ENCODE measurements around the gene PARD3B. TPM values are rescaled to one million over a fixed set of nuclear protein-coding genes. Genes with fewer than 3 reads are reported as not detected.

PARD3B gene
- total RNA-seq, 1 experiment from 2014 or later: 6.4 TPM

DNA sequence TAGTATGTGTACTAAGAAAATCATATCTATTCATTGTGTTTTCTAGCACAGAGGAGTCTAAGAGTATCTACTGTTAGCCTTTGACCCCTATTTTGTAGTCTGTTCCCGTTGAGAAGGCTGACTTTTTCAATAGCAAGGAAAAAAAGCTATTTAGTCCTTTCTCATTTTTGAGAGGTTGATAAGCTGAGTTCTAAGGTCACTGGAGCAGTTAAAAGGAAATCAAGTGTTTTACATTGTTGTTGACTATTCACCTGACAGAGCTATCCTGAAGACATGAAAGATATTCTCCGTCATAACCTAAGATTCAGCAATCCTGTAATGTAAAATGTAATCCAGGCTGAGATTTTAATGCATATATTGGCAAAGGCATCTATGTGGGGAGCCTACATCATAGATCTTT, 856.7 kb downstream of the PARD3B start:
- Histone ChIP-seq H3K14ac (ENCODE audit: insufficient read depth, low read length) (no peak overlapping the region), H3K23ac (ENCODE audit: insufficient read length, low read depth, low read length) (no peak overlapping the region), H4K20me1 (ENCODE audit: control insufficient read depth, insufficient read depth, insufficient read length) (no peaks in the 10 kb centered on the region), H3K4ac (ENCODE audit: low read depth, low read length) (no peak overlapping the region), H4K8ac (replicated peaks; ENCODE audit: insufficient read length, low read depth, low read length) (no peak overlapping the region), H2BK120ac (ENCODE audit: low read depth, low read length, poor library complexity, severe bottlenecking) (no peak overlapping the region), H2BK5ac (ENCODE audit: insufficient read length, low read length) (no peak overlapping the region), H3K23me2 (ENCODE audit: insufficient read length, low read depth, low read length, poor library complexity, severe bottlenecking) (no peaks in the 10 kb centered on the region), H3K18ac (ENCODE audit: insufficient read length, low read depth, low read length) (no peak overlapping the region), H3K4me2 (ENCODE audit: insufficient read depth, insufficient read length, low read length) (no peak overlapping the region), H2BK20ac (ENCODE audit: low read depth, low read length, poor library complexity, severe bottlenecking) (no peak overlapping the region), H3K79me2 (ENCODE audit: insufficient read depth, low read length) (no peaks in the 10 kb centered on the region), H3K4me1 (ENCODE audit: insufficient read depth, low read length) (no peaks in the 10 kb centered on the region), H3K9me3 (ENCODE audit: control insufficient read depth, low read depth, low read length) (no peaks in the 10 kb centered on the region), H3K27me3 (ENCODE audit: insufficient read depth, low read length) (no peaks in the 10 kb centered on the region), H3K79me1 (ENCODE audit: insufficient read depth, low read depth, low read length, poor library complexity, severe bottlenecking) (no peaks in the 10 kb centered on the region), H3T11ph (ENCODE audit: low read length) (no peak overlapping the region), H3K27ac (ENCODE audit: insufficient read length, low read depth, low read length) (no peak overlapping the region), H4K91ac (ENCODE audit: insufficient read length, low read depth, low read length) (no peak overlapping the region), H3K9ac (ENCODE audit: extremely low read depth, insufficient read length, low read length) (no peak overlapping the region), H2BK15ac (ENCODE audit: low read depth, low read length) (no peak overlapping the region), H2BK12ac (ENCODE audit: insufficient read length, low read depth, low read length) (no peak overlapping the region), H4K5ac (ENCODE audit: insufficient read length, low read depth, low read length) (no peak overlapping the region), H2AK5ac (ENCODE audit: insufficient read length, low read length) (no peak overlapping the region), H3K56ac (ENCODE audit: insufficient read length, low read depth, low read length) (no peak overlapping the region), H2AFZ (ENCODE audit: low read length) (no peak overlapping the region)
- H3K27me3 Mint-ChIP-seq (ENCODE audit: low read depth): no peaks in the 10 kb centered on the region
- no peak overlapping the region for H3K27ac Mint-ChIP-seq
- no peak overlapping the region for H3K4me3 Mint-ChIP-seq
- no peaks in the 10 kb centered on the region for H3K9me3 Mint-ChIP-seq
- no CpG with 5 or more reads among the region's 2 CpGs for WGBS (ENCODE audit: extremely low coverage, insufficient read length, low lambda C conversion rate)
- no peak for DNase-seq
- H3K4me1 Mint-ChIP-seq: no peaks in the 10 kb centered on the region
- TF ChIP-seq, protein P1, sequence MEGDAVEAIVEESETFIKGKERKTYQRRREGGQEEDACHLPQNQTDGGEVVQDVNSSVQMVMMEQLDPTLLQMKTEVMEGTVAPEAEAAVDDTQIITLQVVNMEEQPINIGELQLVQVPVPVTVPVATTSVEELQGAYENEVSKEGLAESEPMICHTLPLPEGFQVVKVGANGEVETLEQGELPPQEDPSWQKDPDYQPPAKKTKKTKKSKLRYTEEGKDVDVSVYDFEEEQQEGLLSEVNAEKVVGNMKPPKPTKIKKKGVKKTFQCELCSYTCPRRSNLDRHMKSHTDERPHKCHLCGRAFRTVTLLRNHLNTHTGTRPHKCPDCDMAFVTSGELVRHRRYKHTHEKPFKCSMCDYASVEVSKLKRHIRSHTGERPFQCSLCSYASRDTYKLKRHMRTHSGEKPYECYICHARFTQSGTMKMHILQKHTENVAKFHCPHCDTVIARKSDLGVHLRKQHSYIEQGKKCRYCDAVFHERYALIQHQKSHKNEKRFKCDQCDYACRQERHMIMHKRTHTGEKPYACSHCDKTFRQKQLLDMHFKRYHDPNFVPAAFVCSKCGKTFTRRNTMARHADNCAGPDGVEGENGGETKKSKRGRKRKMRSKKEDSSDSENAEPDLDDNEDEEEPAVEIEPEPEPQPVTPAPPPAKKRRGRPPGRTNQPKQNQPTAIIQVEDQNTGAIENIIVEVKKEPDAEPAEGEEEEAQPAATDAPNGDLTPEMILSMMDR (conservative IDR thresholded peaks at IDR 0.05): no peak
- H3K36me3 Mint-ChIP-seq (ENCODE audit: insufficient read depth in 1 of 3, low read depth in 3 of 3): no peaks in the 10 kb centered on the region; a peak in 1 of 7 replicates

Data from H9 (cell line).